HG03196 (cell line): ENCODE data around the gene FSHR.

ENCODE experiments used
- ATAC-seq: cut with Tn5 transposase; IDR thresholded peaks from one replicate; pipeline ENCODE4 v1.9.1; 2021; ENCODE audit not compliant: unreplicated experiment

The FSHR gene

DNA sequence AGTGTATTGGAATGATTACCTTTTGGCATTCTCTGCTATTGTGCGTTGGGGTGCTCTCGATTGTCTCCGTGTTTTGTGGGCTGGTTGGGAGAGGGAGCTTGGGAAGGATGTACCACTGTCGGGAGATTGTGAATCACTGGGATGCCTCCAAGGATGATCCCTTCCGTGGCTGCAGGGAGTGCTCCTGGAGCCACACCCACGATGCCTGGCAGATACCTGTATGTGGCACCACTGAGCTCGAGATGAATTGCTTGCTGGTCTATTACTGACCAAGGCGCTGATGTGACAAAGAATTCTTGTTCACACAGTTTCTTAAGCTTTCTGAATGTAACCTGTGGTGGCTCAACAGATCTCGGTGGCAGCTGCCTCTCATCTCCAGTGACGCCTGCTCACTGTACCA, 239.1 kb downstream of the FSHR start:
- ATAC-seq, result no peak

DNA sequence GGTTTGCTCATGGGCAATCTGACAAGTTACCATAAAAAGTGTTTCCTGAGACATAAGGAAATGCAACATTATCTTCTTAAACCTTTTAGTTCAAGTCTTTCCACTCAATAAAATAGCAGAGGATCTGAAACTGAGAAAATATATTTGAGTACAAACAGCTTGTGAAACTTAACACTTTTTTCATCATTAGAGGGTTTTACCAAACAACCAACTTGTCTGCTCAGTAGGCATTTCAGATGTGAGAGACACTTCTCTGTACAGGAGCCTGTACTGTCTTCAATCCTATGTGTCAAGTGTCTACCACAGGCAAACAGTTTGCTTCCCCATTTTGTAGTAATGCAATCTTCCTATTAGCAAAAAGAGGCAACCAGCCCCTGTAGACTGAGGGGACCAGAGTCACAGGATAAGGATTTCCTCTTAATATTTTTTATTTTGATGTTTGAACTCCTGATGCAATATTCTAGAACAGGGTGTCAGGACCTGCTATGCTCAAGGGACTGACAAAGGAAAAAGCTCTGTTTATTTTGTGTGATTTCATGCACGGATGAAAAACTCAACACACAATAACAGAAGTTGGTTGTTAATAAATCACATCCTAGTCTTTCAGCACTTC, 239.7 kb downstream of the FSHR start:
- ATAC-seq, result no peak
